ENCODE data around the gene JAZF1.
"Not testable (repeated sequence)": the region's sequence is repeated elsewhere in the genome, so short reads cannot be mapped to it uniquely, and the experiment has no call there.

The JAZF1 gene

GRCh38 chr7:27941522-27941921 lies 239.1 kb downstream of the JAZF1 start:
- DNase-seq (ENCODE audit: low read depth), result peak; percentile 16

GRCh38 chr7:27940341-27940740 lies 240.3 kb downstream of the JAZF1 start:
- no peak for DNase-seq (ENCODE audit: low read depth)

- DNase-seq (ENCODE audit: low read depth), result no peak
Measured at GRCh38 chr7:27939893-27940292, 240.7 kb downstream of the JAZF1 start.

GRCh38 chr7:27936768-27937102 lies 243.9 kb downstream of the JAZF1 start:
- peak; percentile 48 for DNase-seq (ENCODE audit: low read depth)

- DNase-seq (ENCODE audit: low read depth), result no peak
Measured at GRCh38 chr7:27936047-27936767, 244.4 kb downstream of the JAZF1 start.

- DNase-seq (ENCODE audit: low read depth), result peak; percentile 87
Measured at GRCh38 chr7:27933671-27934565, 246.7 kb downstream of the JAZF1 start.

GRCh38 chr7:27930910-27931476 lies 249.6 kb downstream of the JAZF1 start:
- DNase-seq (ENCODE audit: low read depth), result no peak

GRCh38 chr7:27929127-27929526 lies 251.5 kb downstream of the JAZF1 start:
- DNase-seq (ENCODE audit: low read depth), result no peak

GRCh38 chr7:27928001-27928400 lies 252.6 kb downstream of the JAZF1 start:
- DNase-seq (ENCODE audit: low read depth), result peak; percentile 40

- no peak for DNase-seq (ENCODE audit: low read depth)
Measured at GRCh38 chr7:27925573-27926201, 254.9 kb downstream of the JAZF1 start.

GRCh38 chr7:27923642-27923980 lies 257.0 kb downstream of the JAZF1 start:
- no peak for DNase-seq (ENCODE audit: low read depth)

- no peak for DNase-seq (ENCODE audit: low read depth)
Measured at GRCh38 chr7:27922907-27923641, 257.5 kb downstream of the JAZF1 start.

GRCh38 chr7:27922389-27922788 lies 258.2 kb downstream of the JAZF1 start:
- DNase-seq (ENCODE audit: low read depth), result not testable (repeated sequence)

- DNase-seq (ENCODE audit: low read depth), result peak; percentile 85
Measured at GRCh38 chr7:27921081-27921836, 259.3 kb downstream of the JAZF1 start.

GRCh38 chr7:27920281-27920946 lies 260.2 kb downstream of the JAZF1 start:
- DNase-seq (ENCODE audit: low read depth), result no peak

GRCh38 chr7:27918503-27918902 lies 262.1 kb downstream of the JAZF1 start:
- no peak for DNase-seq (ENCODE audit: low read depth)

- no peak for DNase-seq (ENCODE audit: low read depth)
Measured at GRCh38 chr7:27917774-27918314, 262.8 kb downstream of the JAZF1 start.

GRCh38 chr7:27917119-27917518 lies 263.5 kb downstream of the JAZF1 start:
- DNase-seq (ENCODE audit: low read depth), result no peak

GRCh38 chr7:27916372-27916771 lies 264.2 kb downstream of the JAZF1 start:
- no peak for DNase-seq (ENCODE audit: low read depth)

GRCh38 chr7:27914409-27914808 lies 266.2 kb downstream of the JAZF1 start:
- DNase-seq (ENCODE audit: low read depth), result no peak
